Measurements from ENCODE around the gene UGT1A6. TPM values are rescaled to one million over a fixed set of nuclear protein-coding genes. Genes with fewer than 3 reads are reported as not detected.

The UGT1A6 gene
- total RNA-seq, 3 donors from 2014 or later, result not detected

GRCh38 chr2:233791151-233791882 lies 98.6 kb downstream of the UGT1A6 start:
- TF ChIP-seq, protein P1, sequence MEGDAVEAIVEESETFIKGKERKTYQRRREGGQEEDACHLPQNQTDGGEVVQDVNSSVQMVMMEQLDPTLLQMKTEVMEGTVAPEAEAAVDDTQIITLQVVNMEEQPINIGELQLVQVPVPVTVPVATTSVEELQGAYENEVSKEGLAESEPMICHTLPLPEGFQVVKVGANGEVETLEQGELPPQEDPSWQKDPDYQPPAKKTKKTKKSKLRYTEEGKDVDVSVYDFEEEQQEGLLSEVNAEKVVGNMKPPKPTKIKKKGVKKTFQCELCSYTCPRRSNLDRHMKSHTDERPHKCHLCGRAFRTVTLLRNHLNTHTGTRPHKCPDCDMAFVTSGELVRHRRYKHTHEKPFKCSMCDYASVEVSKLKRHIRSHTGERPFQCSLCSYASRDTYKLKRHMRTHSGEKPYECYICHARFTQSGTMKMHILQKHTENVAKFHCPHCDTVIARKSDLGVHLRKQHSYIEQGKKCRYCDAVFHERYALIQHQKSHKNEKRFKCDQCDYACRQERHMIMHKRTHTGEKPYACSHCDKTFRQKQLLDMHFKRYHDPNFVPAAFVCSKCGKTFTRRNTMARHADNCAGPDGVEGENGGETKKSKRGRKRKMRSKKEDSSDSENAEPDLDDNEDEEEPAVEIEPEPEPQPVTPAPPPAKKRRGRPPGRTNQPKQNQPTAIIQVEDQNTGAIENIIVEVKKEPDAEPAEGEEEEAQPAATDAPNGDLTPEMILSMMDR (IDR thresholded peaks at IDR 0.05), result no peak
- TF ChIP-seq POLR2AphosphoS5 (IDR thresholded peaks at IDR 0.05), result no peak
- TF ChIP-seq POLR2A (IDR thresholded peaks at IDR 0.05), result no peak
- DNase-seq (ENCODE audit: low spot score in 2 of 2), result no peak
- intact Hi-C loops (cut with DNase I; ENCODE audit: low total_unique reads), result no loop called here

DNA sequence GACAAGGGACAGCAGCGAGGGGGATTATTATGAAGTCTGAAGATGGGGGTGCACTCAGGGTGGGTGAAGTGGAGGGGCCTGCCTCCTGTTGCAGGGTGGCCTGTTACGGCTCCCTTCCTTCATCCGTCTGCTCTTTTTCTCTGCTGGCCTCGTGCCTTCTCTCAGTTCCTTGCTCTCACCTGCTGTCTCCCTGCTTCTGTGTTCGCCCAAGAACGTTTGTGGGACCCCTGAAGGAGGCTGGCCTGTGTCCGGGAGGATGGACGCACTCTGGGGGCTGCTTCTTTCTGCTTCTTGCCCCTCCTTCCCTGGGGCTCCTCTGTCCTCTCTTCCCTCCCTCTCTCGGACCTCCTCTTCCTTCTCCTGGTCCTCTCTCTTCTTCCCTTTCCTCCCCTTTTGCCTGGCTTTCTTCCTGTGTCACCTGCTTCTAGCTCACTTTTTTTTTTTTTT lies 99.2 kb downstream of the UGT1A6 start:
- no peaks in the 10 kb centered on the region for H3K36me3 ChIP-seq

More at GRCh38 chr2:233791151-233791882, 98.6 kb downstream of the UGT1A6 start:
- Histone ChIP-seq H3K4me3 (no peak overlapping the region), H3K27ac (no peak overlapping the region), H3K36me3 (no peaks in the 10 kb centered on the region), H3K4me1 (no peaks in the 10 kb centered on the region), H3K9me3 (no peaks in the 10 kb centered on the region), H3K27me3 (no peaks in the 10 kb centered on the region)

GRCh38 chr2:233792720-233793119 lies 100.0 kb downstream of the UGT1A6 start:
- H3K27me3 ChIP-seq, result no peaks in the 10 kb centered on the region
- H3K36me3 ChIP-seq, result no peaks in the 10 kb centered on the region
- TF ChIP-seq POLR2AphosphoS5 (IDR thresholded peaks at IDR 0.05) (no peak), POLR2A (IDR thresholded peaks at IDR 0.05) (no peak)
- TF ChIP-seq, protein P1 (IDR thresholded peaks at IDR 0.05), result no peak
- H3K27ac ChIP-seq, result no peak overlapping the region
- H3K4me1 ChIP-seq, result no peaks in the 10 kb centered on the region
- no peak overlapping the region for H3K4me3 ChIP-seq
- no peak for DNase-seq (ENCODE audit: low spot score in 2 of 2)
- intact Hi-C loops (cut with DNase I; ENCODE audit: low total_unique reads), result no loop called here
- H3K9me3 ChIP-seq, result no peaks in the 10 kb centered on the region

More for the DNA sequence above, 99.2 kb downstream of the UGT1A6 start:
- intact Hi-C loops (cut with DNase I; ENCODE audit: low total_unique reads), result no loop called here
- DNase-seq (ENCODE audit: low spot score in 2 of 2), result no peak
- no peak overlapping the region for H3K27ac ChIP-seq
- H3K27me3 ChIP-seq, result no peaks in the 10 kb centered on the region
- no peaks in the 10 kb centered on the region for H3K4me1 ChIP-seq
- no peak overlapping the region for H3K4me3 ChIP-seq
- H3K9me3 ChIP-seq, result no peaks in the 10 kb centered on the region
- TF ChIP-seq, protein P1 (IDR thresholded peaks at IDR 0.05), result no peak
- no peak for TF ChIP-seq POLR2A (IDR thresholded peaks at IDR 0.05)

GRCh38 chr2:233793465-233794127 lies 100.9 kb downstream of the UGT1A6 start:
- DNase-seq (ENCODE audit: low spot score in 2 of 2), result no peak
- H3K4me3 ChIP-seq, result no peak overlapping the region
- no peaks in the 10 kb centered on the region for H3K27me3 ChIP-seq
- TF ChIP-seq POLR2A (IDR thresholded peaks at IDR 0.05) (no peak), POLR2AphosphoS5 (IDR thresholded peaks at IDR 0.05) (no peak)
- TF ChIP-seq, protein P1 (IDR thresholded peaks at IDR 0.05), result no peak
- H3K9me3 ChIP-seq, result no peaks in the 10 kb centered on the region
- intact Hi-C loops (cut with DNase I; ENCODE audit: low total_unique reads), result no loop called here
- no peak overlapping the region for H3K27ac ChIP-seq
- no peaks in the 10 kb centered on the region for H3K36me3 ChIP-seq
- no peaks in the 10 kb centered on the region for H3K4me1 ChIP-seq

DNA sequence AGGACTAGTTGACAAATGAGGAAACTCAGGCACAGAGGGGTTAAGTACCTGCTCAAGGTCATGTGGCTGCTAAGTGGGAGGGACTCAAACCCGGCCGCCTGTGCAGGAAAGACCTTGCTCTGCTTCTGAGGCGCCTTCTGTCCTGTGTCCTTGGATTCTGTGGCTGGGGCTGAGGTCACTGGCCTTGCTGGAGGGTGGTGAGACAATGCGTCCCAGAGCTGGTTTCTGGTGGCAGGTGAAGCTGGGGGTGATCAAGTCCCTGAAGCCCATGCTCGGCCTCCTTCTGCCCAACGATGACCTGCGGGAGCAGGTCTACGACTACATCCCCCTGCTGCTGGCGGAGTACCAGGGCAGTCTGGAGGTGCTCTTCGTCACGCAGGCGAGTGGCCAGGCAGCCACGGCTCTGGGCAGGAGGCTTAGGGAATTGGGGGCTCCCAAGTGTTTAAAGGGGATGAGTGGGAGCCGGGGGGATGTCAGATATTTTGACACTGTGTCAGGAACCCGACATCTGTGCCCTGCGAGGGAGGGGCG lies 101.5 kb downstream of the UGT1A6 start:
- no peak for DNase-seq (ENCODE audit: low spot score in 2 of 2)
- intact Hi-C loops (cut with DNase I; ENCODE audit: low total_unique reads), result no loop called here
- no peaks in the 10 kb centered on the region for H3K36me3 ChIP-seq
- no peaks in the 10 kb centered on the region for H3K4me1 ChIP-seq
- no peaks in the 10 kb centered on the region for H3K9me3 ChIP-seq
- no peak overlapping the region for H3K4me3 ChIP-seq
- TF ChIP-seq, protein P1 (IDR thresholded peaks at IDR 0.05), result no peak
- no peak for TF ChIP-seq POLR2AphosphoS5 (IDR thresholded peaks at IDR 0.05)
- no peak for TF ChIP-seq POLR2A (IDR thresholded peaks at IDR 0.05)
- no peaks in the 10 kb centered on the region for H3K27me3 ChIP-seq
- H3K27ac ChIP-seq, result no peak overlapping the region

Measured in breast epithelium (tissue), 4 donors.